H1 (cell line): ENCODE results near the gene GDPGP1. TPM values are rescaled to one million over a fixed set of nuclear protein-coding genes. Genes with fewer than 3 reads are reported as not detected.
A peak's percentile ranks its signal among the peaks of the same experiment; 100 is the strongest.

Experiments
- CTCF ChIA-PET: fragments of 300-600 bp; sonication (Branson Sonifier 250); formaldehyde crosslinking; loops from one replicate; lab custom pipeline; 2021; ENCODE audit not compliant: partially characterized antibody; lab: Charles Lee
- POLR2A ChIA-PET: fragments of 300-600 bp; sonication (Branson Sonifier 250); formaldehyde crosslinking; loops from one replicate; lab custom pipeline; 2021; ENCODE audit warnings: inconsistent platforms; ENCODE audit not compliant: partially characterized antibody; lab: Charles Lee
- DNase-seq, 2 experiments: peaks; one replicate each; pipeline versions ENCODE4 v3.0.0 to v3.0.0-alpha.2; 2010 to 2022; ENCODE audit warnings: low spot score in 2 of 2, low read depth in 1 of 2, mixed read lengths in 1 of 2
- FAIRE-seq: peaks from 2 replicates; lab custom pipeline; 2011; peaks lifted over from hg19 to GRCh38; lab: Jason Lieb, UNC
- H2AFZ ChIP-seq: 2 replicates; pipeline ENCODE4 v1.8.1; 2012; ENCODE audit warnings: low read length, inconsistent platforms
- H2AK5ac ChIP-seq: 2 replicates; pipeline ENCODE4 v1.6.1; 2013; ENCODE audit warnings: low read depth, low read length
- H2BK120ac ChIP-seq: replicated peaks from 2 replicates; pipeline ENCODE3; 2013; ENCODE audit warnings: low read depth, low read length, inconsistent platforms
- H2BK12ac ChIP-seq: 2 replicates; pipeline ENCODE4 v1.6.1; 2013; ENCODE audit warnings: low read depth, low read length
- H2BK15ac ChIP-seq: 2 replicates; pipeline ENCODE4 v1.6.1; 2013; ENCODE audit warnings: low read length
- H2BK20ac ChIP-seq: 2 replicates; pipeline ENCODE4 v1.6.1; 2013; ENCODE audit warnings: low read length
- H2BK5ac ChIP-seq: 2 replicates; pipeline ENCODE4 v1.6.1; 2013; ENCODE audit warnings: low read depth, low read length
- H3K14ac ChIP-seq: 2 replicates; pipeline ENCODE4 v1.6.1; 2013; ENCODE audit warnings: inconsistent platforms; ENCODE audit not compliant: insufficient read length
- H3K18ac ChIP-seq: 2 replicates; pipeline ENCODE4 v1.6.1; 2013; ENCODE audit warnings: low read length; ENCODE audit errors: extremely low read depth
- H3K23ac ChIP-seq: 2 replicates; pipeline ENCODE4 v1.6.1; 2013; ENCODE audit warnings: inconsistent platforms; ENCODE audit not compliant: insufficient read length
- H3K23me2 ChIP-seq: 2 replicates; pipeline ENCODE4 v1.6.1; 2013; ENCODE audit warnings: low read depth, low read length
- H3K27ac ChIP-seq: 2 replicates; pipeline ENCODE4 v1.6.1; 2011; ENCODE audit warnings: low read depth, low read length, inconsistent platforms
- H3K27me3 ChIP-seq, 4 experiments: replicated peaks in 1 of 4; 1 replicate in 1 of 4; 2 replicates in 3 of 4; pipeline versions ENCODE4 v1.6.1 to v1.8.1; 2011 to 2013; ENCODE audit warnings: low read length in 3 of 4, mild to moderate bottlenecking in 3 of 4, inconsistent platforms in 2 of 4, mixed read lengths in 2 of 4, moderate library complexity in 1 of 4; ENCODE audit not compliant: control insufficient read depth in 3 of 4, insufficient read depth in 3 of 4; ENCODE audit errors: extremely low read depth in 1 of 4
- H3K36me3 ChIP-seq, 4 experiments: 2 replicates each; pipeline versions ENCODE4 v1.6.1 to v1.8.1; 2011 to 2013; ENCODE audit warnings: mild to moderate bottlenecking in 4 of 4, low read length in 3 of 4, moderate library complexity in 2 of 4, control low read depth in 1 of 4, inconsistent platforms in 1 of 4; ENCODE audit not compliant: insufficient read depth in 4 of 4, control insufficient read depth in 2 of 4
- H3K4ac ChIP-seq: replicated peaks from 2 replicates; pipeline ENCODE3; 2013; ENCODE audit warnings: low read length, low read depth, mixed read lengths, inconsistent platforms; ENCODE audit not compliant: insufficient read length
- H3K4me1 ChIP-seq, 4 experiments: replicated peaks in 1 of 4; 1 replicate in 1 of 4; 2 replicates in 3 of 4; pipeline versions ENCODE4 v1.6.1 to v1.8.1; 2011 to 2013; ENCODE audit warnings: low read length in 3 of 4, inconsistent platforms in 2 of 4, mixed read lengths in 1 of 4; ENCODE audit not compliant: insufficient read depth in 4 of 4, control insufficient read depth in 3 of 4
- H3K4me2 ChIP-seq, 2 experiments: 2 replicates each; pipeline versions ENCODE4 v1.6.1 to v1.8.1; 2011 to 2013; ENCODE audit warnings: low read depth in 2 of 2, low read length in 2 of 2, control low read depth in 1 of 2, inconsistent platforms in 1 of 2, mild to moderate bottlenecking in 1 of 2; ENCODE audit not compliant: insufficient read depth in 1 of 2
- H3K4me3 ChIP-seq, 4 experiments: fragments of 200-600, 300-600 bp in 1 of 4; sonication (generic), shearing (Covaris generic), sonication (Bioruptor Twin) in 1 of 4; 2 replicates each; pipeline versions ENCODE4 v1.5.1 to v1.8.1; 2011 to 2016; ENCODE audit warnings: low read length in 4 of 4, low read depth in 3 of 4, control low read depth in 2 of 4, inconsistent platforms in 2 of 4, mild to moderate bottlenecking in 2 of 4, mixed read lengths in 1 of 4, moderate library complexity in 1 of 4; ENCODE audit not compliant: insufficient read depth in 2 of 4; ENCODE audit errors: extremely low read depth in 1 of 4
- H3K56ac ChIP-seq: replicated peaks from 2 replicates; pipeline ENCODE3; 2013; ENCODE audit warnings: low read depth, mild to moderate bottlenecking, mixed read lengths, low read length, inconsistent platforms; ENCODE audit not compliant: insufficient read length
- H3K79me1 ChIP-seq: 2 replicates; pipeline ENCODE4 v1.6.1; 2013; ENCODE audit warnings: low read depth, low read length, control low read depth
- H3K79me2 ChIP-seq, 2 experiments: 2 replicates each; pipeline versions ENCODE4 v1.6.1 to v1.8.1; 2012 to 2013; ENCODE audit warnings: low read length in 2 of 2, mild to moderate bottlenecking in 2 of 2, inconsistent platforms in 1 of 2; ENCODE audit not compliant: insufficient read depth in 2 of 2, control insufficient read depth in 1 of 2
- H3K9ac ChIP-seq, 4 experiments: replicated peaks in 1 of 4; 1 replicate in 1 of 4; 2 replicates in 3 of 4; pipeline versions ENCODE4 v1.6.1 to v1.8.1; 2011 to 2013; ENCODE audit warnings: low read depth in 3 of 4, low read length in 3 of 4, control low read depth in 2 of 4, mild to moderate bottlenecking in 2 of 4, moderate library complexity in 2 of 4, inconsistent platforms in 1 of 4; ENCODE audit errors: extremely low read depth in 1 of 4
- H3K9me3 ChIP-seq, 2 experiments: 2 replicates each; pipeline versions ENCODE4 v1.6.1 to v1.8.1; 2012 to 2013; ENCODE audit warnings: mild to moderate bottlenecking in 2 of 2, moderate library complexity in 2 of 2, control low read depth in 1 of 2, inconsistent platforms in 1 of 2, low read depth in 1 of 2, low read length in 1 of 2, mixed read lengths in 1 of 2; ENCODE audit not compliant: insufficient read depth in 2 of 2
- H4K20me1 ChIP-seq, 2 experiments: replicated peaks in 1 of 2; 2 replicates each; pipeline versions ENCODE3 to v1.8.1; 2011 to 2013; ENCODE audit warnings: inconsistent platforms in 2 of 2, low read length in 2 of 2, mild to moderate bottlenecking in 1 of 2; ENCODE audit not compliant: insufficient read depth in 2 of 2, control insufficient read depth in 1 of 2
- H4K5ac ChIP-seq: 2 replicates; pipeline ENCODE4 v1.6.1; 2013; ENCODE audit warnings: low read length, low read depth, mixed read lengths, inconsistent platforms; ENCODE audit not compliant: insufficient read length
- H4K8ac ChIP-seq: 2 replicates; pipeline ENCODE4 v1.8.0; 2013; ENCODE audit warnings: mild to moderate bottlenecking, moderate library complexity, low read length, inconsistent platforms; ENCODE audit not compliant: insufficient read depth; ENCODE audit errors: extremely low read depth
- H4K91ac ChIP-seq: replicated peaks from 2 replicates; pipeline ENCODE3; 2013; ENCODE audit warnings: low read length, mixed read lengths, inconsistent platforms; ENCODE audit not compliant: insufficient read length
- ASH2L ChIP-seq: fragments of 200-600, 300-600 bp; sonication (generic); IDR thresholded peaks from one replicate; pipeline ENCODE4 v1.7.1; 2017; ENCODE audit warnings: low read length
- BCL11A ChIP-seq, 2 experiments: IDR thresholded peaks; one replicate each; pipeline ENCODE4 v1.6.1; 2011; ENCODE audit warnings: low read depth in 2 of 2, low read length in 2 of 2, mild to moderate bottlenecking in 2 of 2
- CBX5 ChIP-seq: fragments of 300-800, 300-1000 bp; sonication (generic); IDR thresholded peaks from 2 replicates; pipeline ENCODE4 v1.7.1; 2016; ENCODE audit warnings: antibody characterized with exemption, low read length, low read depth
- CBX8 ChIP-seq: fragments of 300-800, 300-1000 bp; sonication (generic); IDR thresholded peaks from 2 replicates; pipeline ENCODE4 v1.7.1; 2016; ENCODE audit warnings: low read depth, low read length, borderline replicate concordance
- HDAC2 ChIP-seq, 2 experiments: fragments of 300-600 bp in 1 of 2; sonication (generic) in 1 of 2; IDR thresholded peaks; 2 replicates each; pipeline ENCODE4 v1.6.1; 2011 to 2012; ENCODE audit warnings: low read depth in 2 of 2, low read length in 2 of 2, mild to moderate bottlenecking in 2 of 2, moderate library complexity in 2 of 2, borderline replicate concordance in 1 of 2, inconsistent platforms in 1 of 2
- HDAC6 ChIP-seq: IDR thresholded peaks from one replicate; pipeline ENCODE4 v1.7.1; 2012; ENCODE audit warnings: low read depth, mild to moderate bottlenecking, inconsistent platforms, low read length, moderate library complexity
- JUN ChIP-seq: IDR thresholded peaks from 2 replicates; pipeline ENCODE4 v1.6.1; 2011; ENCODE audit warnings: low read depth, mild to moderate bottlenecking, improper control_type of control experiment, low read length
- POLR2A ChIP-seq, 2 experiments: IDR thresholded peaks; 1 replicate in 1 of 2; 2 replicates in 1 of 2; pipeline ENCODE4 v1.6.1; 2011; ENCODE audit warnings: low read depth in 2 of 2, low read length in 2 of 2, mild to moderate bottlenecking in 2 of 2; ENCODE audit errors: control extremely low read depth in 1 of 2
- POLR2AphosphoS5 ChIP-seq: IDR thresholded peaks from 2 replicates; pipeline ENCODE4 v1.6.1; 2011; ENCODE audit warnings: low read depth, low read length
- POU5F1 ChIP-seq: IDR thresholded peaks from 2 replicates; pipeline ENCODE4 v1.6.1; 2011; ENCODE audit warnings: low read depth, mild to moderate bottlenecking, low read length, moderate library complexity
- TAF7 ChIP-seq: optimal IDR thresholded peaks from 2 replicates; pipeline ENCODE3; 2011; ENCODE audit warnings: low read depth, mild to moderate bottlenecking, inconsistent platforms, low read length, moderate library complexity, borderline replicate concordance
- WGBS, 2 experiments: shearing (Covaris generic) in 1 of 2; methylation state at CpG; one replicate each; pipeline versions ENCODE4 v1.1.6 to v1.1.7; 2013 to 2015; ENCODE audit warnings: low lambda C conversion rate in 2 of 2, mixed read lengths in 2 of 2, inconsistent platforms in 1 of 2, low coverage in 1 of 2, missing lambda C conversion rate in 1 of 2; ENCODE audit not compliant: insufficient replicate concordance in 2 of 2, insufficient coverage in 1 of 2, insufficient read length in 1 of 2; ENCODE audit errors: extremely low coverage in 1 of 2, missing lambda C conversion rate in 1 of 2; 5-methylcytosine and 5-hydroxymethylcytosine counted together
- polyA plus RNA-seq, 7 experiments: library from polyadenylated mRNA; depleted of rRNA in 3 of 7; stranded (reverse) in 5 of 7; unstranded in 2 of 7; fragments of >200 nt in 5 of 7; fragments of 200-250 nt in 2 of 7; gene quantifications; 1 replicate in 5 of 7; 2 replicates in 1 of 7; 4 replicates in 1 of 7; pipeline versions ENCODE4 v1.2.1 to v1.2.3, GENCODE V29; 2011 to 2013; ENCODE audit warnings: missing spikeins in 2 of 7, mixed read lengths in 2 of 7
- total RNA-seq: library from RNA; stranded (reverse); fragmentation: NEBNext Ultra II Directional; extraction: Animal tissue kit (Norgen Biotek cat#: 25700); gene quantifications from 2 replicates; pipeline ENCODE4 v1.2.1, GENCODE V29; 2021
- TF ChIP-seq, protein P1 (sequence below): IDR thresholded peaks from 2 replicates; pipeline ENCODE4 v1.6.1; 2012; ENCODE audit warnings: inconsistent platforms

GDPGP1 gene
- total and polyA plus RNA-seq, 2 of the 8 experiments (the other 6 are each of a cell fraction or from before 2014, with no cell fraction given) = 1.8 to 5.6 TPM

DNA sequence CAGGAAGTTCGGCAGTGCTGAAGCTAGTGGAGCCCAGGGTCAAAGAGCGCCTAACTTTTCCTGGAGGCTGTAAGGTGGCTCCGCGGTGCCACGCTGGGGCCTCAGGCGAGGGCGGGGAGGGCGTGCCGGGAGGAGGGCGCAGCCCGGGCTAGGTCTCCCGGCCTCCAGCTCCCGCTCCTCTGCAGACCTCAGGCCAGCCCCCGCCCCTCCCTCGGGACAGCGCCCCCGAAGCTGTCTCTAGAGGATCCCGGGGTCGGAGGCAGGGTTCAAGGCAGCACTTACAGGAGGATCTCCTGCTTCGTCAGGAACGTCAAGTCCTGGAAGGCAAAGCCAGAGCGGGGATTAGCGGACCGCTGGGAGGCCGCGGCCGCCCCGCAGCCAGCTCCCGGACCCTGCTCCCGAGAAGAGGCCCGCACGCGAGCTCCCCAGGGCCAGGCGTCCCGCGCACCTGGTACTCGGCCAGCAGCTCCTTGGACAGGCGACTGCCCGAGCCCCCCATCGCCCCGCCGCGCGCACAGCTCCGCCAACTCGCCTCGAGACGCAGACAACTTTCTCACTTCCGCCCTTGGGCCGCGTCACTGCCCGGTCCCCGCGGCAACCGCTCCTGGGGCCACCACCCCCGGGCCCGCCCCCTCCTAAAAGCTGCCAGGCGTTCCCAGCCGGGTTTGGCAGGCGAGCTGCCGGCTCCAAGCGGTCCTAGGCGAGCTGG lies 468 bp upstream of the GDPGP1 start, which contains the start of gene CIB1:
TSS of gene CIB1 (minus strand) at position 555 of the 709 bp plus-strand sequence. CDS start at position 499, 56 bp downstream.
- Histone ChIP-seq H2BK5ac (no peak within 1 kb of the TSS), H3K23me2 (peaks cover 5% of the 10 kb centered on the region), H3K27me3 (no peaks in the 10 kb centered on the region), H3K23ac (no peak within 1 kb of the TSS), H2AFZ (no peak within 1 kb of the TSS; the same call in 1 of the 2 replicates), H3K4me2 (peak within 1 kb of the TSS; percentile 57 to 86), H3K18ac (no peak within 1 kb of the TSS), H4K8ac (peak within 1 kb of the TSS; percentile 88; the same call in 1 of the 2 replicates), H4K20me1 (peaks cover 0 to 4% of the 10 kb centered on the region in 2 experiments), H3K4me1 (peaks cover 0 to 6% (median under 1%) of the 10 kb centered on the region in 4 experiments; a peak in 4 of 7 replicates), H3K79me1 (peaks cover 6% of the 10 kb centered on the region), H2BK20ac (no peak within 1 kb of the TSS), H3K14ac (no peak within 1 kb of the TSS), H3K36me3 (peaks cover 0 to 9% (median 7%) of the 10 kb centered on the region in 4 experiments; a peak in 4 of 8 replicates), H3K56ac (no peak within 1 kb of the TSS), H4K91ac (no peak within 1 kb of the TSS), H4K5ac (no peak within 1 kb of the TSS), H3K4ac (peak within 1 kb of the TSS; percentile 28), H3K9me3 (no peaks in the 10 kb centered on the region), H3K79me2 (no peaks in the 10 kb centered on the region), H2AK5ac (no peak within 1 kb of the TSS), H3K27ac (no peak within 1 kb of the TSS), H2BK12ac (no peak within 1 kb of the TSS), H3K9ac (peak within 1 kb of the TSS; percentile 35 to 59 (median 50)), H2BK120ac (no peak within 1 kb of the TSS), H2BK15ac (no peak within 1 kb of the TSS), H3K4me3 (peak within 1 kb of the TSS; percentile 57 to 76 (median 73))
- FAIRE-seq = no peak
- 4% methylated on average over 27 of the region's 63 CpGs; no CpG with 5 or more reads in 1 of the 2 experiments for WGBS, 2 experiments
- DNase-seq = peak; percentile 76 to 94
- ChIA-PET CTCF (interaction anchor here (0.5 to 4.6 kb wide), 32 partner anchors 8 to 472 kb away, joined by 3 to 47 read pairs (median 4); partner anchors contain the start of genes IDH2, NGRN and TTLL13), POLR2A (interaction anchor here (0.8 to 2.3 kb wide), 8 partner anchors 9 to 58 kb away, joined by 3 to 12 read pairs (median 4); partner anchors contain the start of genes SEMA4B and TTLL13)
- TF ChIP-seq CBX5 = no peak
- TF ChIP-seq HDAC6 = no peak
- TF ChIP-seq ASH2L = peak; percentile 84
- peak; percentile 31 for TF ChIP-seq TAF7
- TF ChIP-seq CBX8 = no peak
- TF ChIP-seq, protein P1, sequence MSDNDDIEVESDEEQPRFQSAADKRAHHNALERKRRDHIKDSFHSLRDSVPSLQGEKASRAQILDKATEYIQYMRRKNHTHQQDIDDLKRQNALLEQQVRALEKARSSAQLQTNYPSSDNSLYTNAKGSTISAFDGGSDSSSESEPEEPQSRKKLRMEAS = no peak; the same call in 1 of the 2 replicates
- TF ChIP-seq BCL11A (IDR thresholded peaks at IDR 0.05; ENCODE audit: low read depth in 2 of 2, low read length in 2 of 2) = no peak
- TF ChIP-seq POU5F1 = no peak
- TF ChIP-seq JUN = no peak
- TF ChIP-seq HDAC2 (IDR thresholded peaks at IDR 0.05; ENCODE audit: borderline replicate concordance in 1 of 2, low read depth in 2 of 2, low read length in 2 of 2) = no peak
- no peak for TF ChIP-seq POLR2AphosphoS5
- peak in 1 of 2 experiments; percentile 67; a peak in 2 of 3 replicates for TF ChIP-seq POLR2A (IDR thresholded peaks at IDR 0.05; ENCODE audit: control extremely low read depth in 1 of 2, low read depth in 2 of 2, low read length in 2 of 2)
